Measurements from ENCODE around the gene CALM3.
"Not testable (repeated sequence)": the region's sequence is repeated elsewhere in the genome, so short reads cannot be mapped to it uniquely, and the experiment has no call there.

CALM3 gene

DNA sequence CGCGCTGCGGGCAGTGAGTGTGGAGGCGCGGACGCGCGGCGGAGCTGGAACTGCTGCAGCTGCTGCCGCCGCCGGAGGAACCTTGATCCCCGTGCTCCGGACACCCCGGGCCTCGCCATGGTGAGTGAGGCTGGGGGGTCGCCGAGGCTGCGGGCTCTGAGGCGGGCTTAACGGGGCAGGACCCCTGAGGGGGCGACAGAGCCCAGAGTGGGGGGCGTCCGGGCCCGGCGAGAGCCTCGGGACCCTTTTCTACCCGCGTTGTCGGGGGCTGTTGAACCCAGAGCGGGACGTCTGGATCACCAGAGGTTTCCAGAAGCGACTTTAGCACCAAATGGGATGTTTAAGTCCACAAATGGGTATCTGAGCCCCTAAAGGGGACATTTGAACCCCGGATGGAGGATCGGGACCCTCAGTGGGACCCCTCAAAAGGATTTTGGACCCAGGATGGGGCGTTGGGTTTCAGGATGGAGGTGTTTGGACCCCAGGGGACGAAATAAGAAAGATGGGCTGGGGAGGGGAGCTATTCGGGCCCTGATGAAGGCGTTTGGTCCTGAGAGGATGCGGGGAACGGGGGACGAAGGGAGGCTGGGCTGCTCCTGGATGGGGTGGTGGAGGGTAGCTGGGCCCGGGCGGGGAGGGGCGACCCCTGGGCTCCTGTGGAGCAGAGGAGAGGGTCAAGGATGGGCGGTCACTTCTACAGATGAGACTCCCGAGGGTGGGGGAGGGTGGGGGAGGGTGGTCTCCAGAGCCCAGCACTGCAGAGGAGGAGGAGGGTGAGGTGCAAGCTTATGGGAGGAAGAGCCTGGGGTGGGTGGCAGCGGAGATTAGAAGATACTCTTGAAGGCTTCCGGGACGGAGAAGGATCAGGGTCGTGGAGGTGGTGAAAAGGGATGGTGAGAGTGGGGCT, at the start of gene CALM3:
Gene CALM3 (plus strand): TSS at position 13 of the 907 bp plus-strand sequence. CDS start 105 bp downstream, at position 118.
- no peak for DNase-seq (ENCODE audit: low read depth)

GRCh38 chr19:46552891-46553290, 48.2 kb upstream of the CALM3 start:
- no peak for DNase-seq (ENCODE audit: low read depth)

- DNase-seq (ENCODE audit: low read depth) = no peak
Measured at GRCh38 chr19:46554161-46554560, 47.0 kb upstream of the CALM3 start.

- no peak for DNase-seq (ENCODE audit: low read depth)
Measured at GRCh38 chr19:46555628-46556280, 45.4 kb upstream of the CALM3 start.

GRCh38 chr19:46556471-46556870, 44.7 kb upstream of the CALM3 start:
- DNase-seq (ENCODE audit: low read depth) = not testable (repeated sequence)

DNA sequence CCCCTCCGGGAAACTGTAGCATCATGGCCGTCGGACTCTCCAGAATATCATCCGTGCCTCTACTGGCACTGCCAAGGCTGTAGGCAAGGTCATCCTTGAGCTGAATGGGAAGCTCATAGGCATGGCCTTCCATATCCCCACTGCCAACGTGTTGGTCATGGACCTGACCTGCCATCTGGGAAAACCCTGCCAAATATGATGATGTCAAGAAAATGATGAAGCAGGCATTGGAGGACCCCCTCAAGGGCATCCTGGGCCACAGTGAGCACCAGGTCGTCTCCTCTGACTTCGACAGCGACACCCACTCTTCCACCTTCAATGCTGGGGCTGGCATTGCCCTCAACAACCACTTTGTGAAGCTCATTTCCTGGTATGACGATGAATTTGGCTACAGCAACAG, 41.9 kb upstream of the CALM3 start:
- no peak for DNase-seq (ENCODE audit: low read depth)

DNA sequence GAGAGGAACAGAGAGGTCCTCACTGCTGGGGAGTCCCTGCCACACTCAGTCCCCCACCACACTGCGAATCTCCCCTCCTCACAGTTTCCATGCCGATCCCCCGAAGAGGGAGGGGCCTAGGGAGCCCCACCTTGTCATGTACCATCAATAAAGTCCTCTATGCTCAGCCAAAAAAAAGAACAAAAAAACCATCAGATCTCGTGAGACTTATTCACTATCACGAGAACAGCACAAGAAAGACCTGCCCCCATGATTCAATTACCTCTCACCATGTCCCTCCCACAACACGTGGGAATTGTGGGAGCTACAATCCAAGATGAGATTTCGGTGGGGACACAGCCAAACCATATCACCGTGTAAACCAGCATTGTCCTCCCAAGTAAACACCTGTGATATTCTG, 41.5 kb upstream of the CALM3 start:
- not testable (repeated sequence) for DNase-seq (ENCODE audit: low read depth)

- no peak for DNase-seq (ENCODE audit: low read depth)
Measured at GRCh38 chr19:46564701-46565100, 36.4 kb upstream of the CALM3 start.

- DNase-seq (ENCODE audit: low read depth) = no peak
Measured at GRCh38 chr19:46571495-46571894, 29.6 kb upstream of the CALM3 start.

DNA sequence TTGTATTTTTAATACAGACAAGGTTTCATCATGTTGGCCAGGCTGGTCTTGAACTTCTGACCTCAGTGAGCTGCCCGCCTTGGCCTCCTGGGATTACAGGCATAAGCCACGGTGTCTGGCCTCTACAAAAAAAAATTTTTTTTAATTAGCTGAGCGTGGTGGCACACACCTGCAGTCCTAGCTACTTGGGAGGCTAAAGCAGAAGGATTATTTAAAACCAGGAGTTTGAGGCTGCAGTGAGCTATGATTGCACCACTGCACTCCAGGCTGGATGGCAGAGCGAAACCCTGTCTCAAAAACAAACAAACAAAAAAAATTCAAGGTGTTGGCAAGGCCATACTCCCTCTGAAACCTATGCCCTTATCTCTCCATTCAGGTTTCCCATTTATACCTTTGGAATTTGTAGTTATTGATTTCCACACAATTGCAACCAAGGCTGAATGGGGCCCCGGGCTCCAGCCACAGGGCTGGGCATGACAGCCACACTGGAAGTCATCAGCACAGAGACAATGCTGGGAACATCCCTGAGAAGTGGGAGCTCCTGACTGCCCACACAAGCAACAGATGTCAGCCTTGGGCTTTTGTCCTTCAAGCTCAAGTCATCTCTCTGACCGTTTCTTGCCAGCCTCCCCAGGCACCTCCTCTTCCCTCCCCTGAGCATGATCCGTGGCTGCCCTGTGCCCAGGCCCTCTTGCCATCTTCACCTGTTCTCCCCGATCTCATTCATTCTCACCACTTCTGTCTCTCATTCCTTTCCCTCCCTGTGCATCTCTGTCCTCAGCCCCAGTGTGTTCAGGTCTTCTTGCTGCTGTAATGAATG, 27.2 kb upstream of the CALM3 start:
- no peak for DNase-seq (ENCODE audit: low read depth)

DNA sequence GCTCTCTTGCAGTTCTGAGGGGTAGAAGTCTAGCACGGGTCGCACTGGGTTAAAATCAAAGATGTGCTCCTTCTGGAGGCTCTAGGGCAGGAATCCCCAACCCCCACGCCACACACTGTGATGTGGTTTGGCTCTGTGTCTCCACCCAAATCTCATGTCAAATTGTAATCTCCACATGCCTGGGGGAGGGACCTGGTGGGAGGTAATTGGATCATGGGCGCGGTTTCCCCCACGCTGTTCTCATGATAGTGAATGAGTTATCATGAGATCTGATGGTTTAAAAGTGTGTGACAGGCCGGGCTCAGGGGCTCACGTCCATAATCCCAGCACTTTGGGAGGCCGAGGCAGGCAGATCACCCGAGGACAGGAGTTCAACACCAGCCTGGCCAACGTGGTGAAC, 26.6 kb upstream of the CALM3 start:
- peak; percentile 2 for DNase-seq (ENCODE audit: low read depth)

- DNase-seq (ENCODE audit: low read depth) = no peak
Measured at GRCh38 chr19:46578450-46578849, 22.7 kb upstream of the CALM3 start.

- no peak for DNase-seq (ENCODE audit: low read depth)
Measured at GRCh38 chr19:46579361-46579879, 21.7 kb upstream of the CALM3 start.

DNA sequence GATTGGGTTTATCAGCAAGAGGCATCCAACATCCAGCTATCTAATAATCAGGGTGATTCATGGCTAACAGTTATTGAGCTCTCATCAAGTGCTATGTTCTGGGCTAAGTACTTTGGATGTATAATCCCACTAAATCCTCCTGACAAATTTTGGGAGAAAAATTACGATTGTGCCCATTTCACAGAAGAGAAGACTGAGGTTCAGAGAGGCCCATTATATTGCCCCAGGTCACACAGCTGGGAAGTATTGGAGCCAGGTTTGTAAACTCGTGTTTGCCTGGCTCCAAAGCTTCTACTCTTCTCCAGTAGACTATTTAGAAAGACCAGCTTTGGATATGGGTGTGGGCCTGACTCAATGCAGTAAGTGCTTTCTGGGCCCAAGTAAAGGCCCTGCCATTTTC, 20.9 kb upstream of the CALM3 start:
- no peak for DNase-seq (ENCODE audit: low read depth)

GRCh38 chr19:46585539-46585938, 15.6 kb upstream of the CALM3 start:
- no peak for DNase-seq (ENCODE audit: low read depth)

DNA sequence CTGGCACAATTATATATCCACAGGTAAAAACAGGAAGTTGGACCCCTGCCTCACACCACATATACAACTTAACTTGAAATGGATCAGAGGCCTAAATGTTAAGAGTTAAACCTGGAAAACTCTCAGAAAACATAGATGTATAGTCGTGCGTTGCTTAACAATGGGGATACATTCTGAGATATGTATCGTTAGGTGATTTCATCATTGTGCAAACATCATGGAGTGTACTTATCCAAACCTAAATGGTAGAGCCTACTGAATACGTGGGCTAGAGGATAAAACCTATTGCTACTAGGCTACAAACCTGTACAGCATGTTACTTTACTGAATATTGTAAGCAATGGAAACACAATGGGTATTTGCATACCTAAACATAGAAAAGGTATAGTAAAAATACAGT, 14.8 kb upstream of the CALM3 start:
- DNase-seq (ENCODE audit: low read depth) = no peak

DNA sequence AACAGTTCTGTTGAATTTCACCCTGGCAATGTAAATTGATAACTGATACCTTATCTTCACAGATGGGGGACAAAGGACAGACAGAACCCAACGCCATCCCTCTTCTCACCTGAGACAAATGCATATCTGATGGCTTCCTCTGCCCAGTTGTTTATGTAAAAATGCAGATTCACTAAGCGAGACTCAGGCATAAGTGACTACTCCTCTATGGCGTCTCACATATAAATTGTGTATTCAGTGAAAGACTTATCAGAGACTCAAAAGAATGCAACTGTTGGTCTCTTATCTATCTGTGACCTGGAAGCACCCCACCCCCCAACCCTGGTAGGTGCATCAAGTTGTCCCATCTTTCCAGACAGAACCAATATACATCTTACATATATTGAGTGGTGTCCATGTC, 13.3 kb upstream of the CALM3 start:
- DNase-seq (ENCODE audit: low read depth) = no peak

GRCh38 chr19:46591254-46591653, 9.9 kb upstream of the CALM3 start:
- DNase-seq (ENCODE audit: low read depth) = no peak

GRCh38 chr19:46591870-46592269, 9.3 kb upstream of the CALM3 start:
- no peak for DNase-seq (ENCODE audit: low read depth)

DNA sequence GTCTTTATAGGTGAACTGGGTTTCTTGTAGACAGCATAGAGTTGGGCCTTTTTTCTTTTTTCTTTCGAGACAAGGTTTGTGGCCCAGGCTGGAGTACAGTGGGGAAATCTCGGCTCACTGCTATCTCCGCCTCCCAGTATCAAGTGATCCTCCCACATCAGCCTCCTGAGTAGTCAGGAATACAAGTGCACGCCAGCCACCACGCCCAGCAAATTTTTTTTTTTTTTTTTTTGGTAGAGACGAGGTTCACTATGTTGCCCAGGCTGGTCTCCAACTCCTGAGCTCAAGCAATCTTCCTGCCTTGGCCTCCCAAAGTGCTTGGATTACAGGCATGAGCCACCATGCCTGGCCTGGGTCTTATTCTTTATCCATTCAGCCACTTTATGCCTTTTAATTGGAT, 5.1 kb upstream of the CALM3 start:
- DNase-seq (ENCODE audit: low read depth) = no peak

DNA sequence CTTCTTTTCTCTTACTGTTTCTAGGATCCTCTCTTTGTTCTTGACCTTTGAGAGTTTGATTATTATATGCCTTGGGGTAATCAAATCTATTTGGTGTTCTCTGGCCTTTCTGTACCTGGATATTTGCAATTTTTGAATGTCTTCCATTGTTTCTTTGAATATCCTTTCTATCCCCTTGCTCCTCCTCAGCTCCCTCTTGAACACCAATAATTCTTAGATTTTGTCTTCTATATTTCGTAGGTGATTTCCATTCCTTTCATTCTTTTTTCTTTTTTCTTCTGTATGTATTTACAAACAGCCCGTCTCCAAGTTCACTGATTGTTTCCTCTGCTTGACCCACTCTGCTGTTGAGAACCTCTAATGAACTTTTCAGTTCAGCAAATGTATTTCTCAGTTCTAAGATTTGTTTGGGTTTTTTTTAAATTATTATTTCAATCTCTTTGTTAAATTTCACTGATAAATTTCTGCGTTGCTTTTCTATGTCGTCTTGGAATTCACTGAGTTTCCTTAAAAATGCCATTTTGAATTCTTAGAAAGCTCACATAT, 2.7 kb upstream of the CALM3 start:
- DNase-seq (ENCODE audit: low read depth) = no peak
